H9 (cell line): ENCODE measurements around the gene WDR31. TPM values are rescaled to one million over a fixed set of nuclear protein-coding genes. Genes with fewer than 3 reads are reported as not detected.

Experiments
- DNase-seq: peaks from one replicate; pipeline ENCODE4 v3.0.0-alpha.2; 2017
- H2AFZ ChIP-seq: one replicate; pipeline ENCODE4 v1.6.1; 2013; ENCODE audit warnings: mild to moderate bottlenecking, low read length, control low read depth, moderate library complexity
- H2AK5ac ChIP-seq: 2 replicates; pipeline ENCODE4 v1.6.1; 2013; ENCODE audit warnings: low read length, control low read depth, mixed read lengths; ENCODE audit not compliant: insufficient read length
- H2BK120ac ChIP-seq: one replicate; pipeline ENCODE4 v1.6.1; 2013; ENCODE audit warnings: low read depth, mild to moderate bottlenecking, low read length, control low read depth, inconsistent platforms; ENCODE audit not compliant: poor library complexity, severe bottlenecking
- H2BK12ac ChIP-seq: 2 replicates; pipeline ENCODE4 v1.6.1; 2013; ENCODE audit warnings: low read length, control low read depth, mixed read lengths, low read depth; ENCODE audit not compliant: insufficient read length
- H2BK15ac ChIP-seq: 2 replicates; pipeline ENCODE4 v1.6.1; 2013; ENCODE audit warnings: low read depth, low read length, control low read depth
- H2BK20ac ChIP-seq: one replicate; pipeline ENCODE4 v1.6.1; 2013; ENCODE audit warnings: low read depth, mild to moderate bottlenecking, low read length, control low read depth, inconsistent platforms; ENCODE audit not compliant: poor library complexity, severe bottlenecking
- H2BK5ac ChIP-seq: 2 replicates; pipeline ENCODE4 v1.6.1; 2013; ENCODE audit warnings: low read length, control low read depth, mixed read lengths; ENCODE audit not compliant: insufficient read length
- H3K14ac ChIP-seq: 2 replicates; pipeline ENCODE4 v1.6.1; 2013; ENCODE audit warnings: low read length, control low read depth; ENCODE audit not compliant: insufficient read depth
- H3K18ac ChIP-seq: 2 replicates; pipeline ENCODE4 v1.6.1; 2013; ENCODE audit warnings: low read depth, mild to moderate bottlenecking, mixed read lengths, low read length, control low read depth; ENCODE audit not compliant: insufficient read length
- H3K23ac ChIP-seq: 2 replicates; pipeline ENCODE4 v1.6.1; 2013; ENCODE audit warnings: low read length, control low read depth, mixed read lengths, low read depth; ENCODE audit not compliant: insufficient read length
- H3K23me2 ChIP-seq: 2 replicates; pipeline ENCODE4 v1.6.1; 2013; ENCODE audit warnings: low read depth, mild to moderate bottlenecking, mixed read lengths, low read length, control low read depth; ENCODE audit not compliant: insufficient read length, poor library complexity, severe bottlenecking
- H3K27ac ChIP-seq: 2 replicates; pipeline ENCODE4 v1.5.1; 2013; ENCODE audit warnings: low read length, control low read depth, mixed read lengths, low read depth; ENCODE audit not compliant: insufficient read length
- H3K27me3 ChIP-seq: 2 replicates; pipeline ENCODE4 v1.6.1; 2013; ENCODE audit warnings: low read length, control low read depth, inconsistent platforms; ENCODE audit not compliant: insufficient read depth
- H3K4ac ChIP-seq: 2 replicates; pipeline ENCODE4 v1.6.1; 2013; ENCODE audit warnings: low read depth, mild to moderate bottlenecking, control low read depth, inconsistent platforms, low read length, moderate library complexity
- H3K4me1 ChIP-seq: 2 replicates; pipeline ENCODE4 v1.6.1; 2013; ENCODE audit warnings: low read length, control low read depth, inconsistent platforms; ENCODE audit not compliant: insufficient read depth
- H3K4me2 ChIP-seq: 2 replicates; pipeline ENCODE4 v1.6.1; 2013; ENCODE audit warnings: low read length, control low read depth, mixed read lengths; ENCODE audit not compliant: insufficient read length, insufficient read depth
- H3K56ac ChIP-seq: 2 replicates; pipeline ENCODE4 v1.6.1; 2013; ENCODE audit warnings: low read depth, mild to moderate bottlenecking, mixed read lengths, low read length, control low read depth; ENCODE audit not compliant: insufficient read length
- H3K79me1 ChIP-seq: 2 replicates; pipeline ENCODE4 v1.6.1; 2013; ENCODE audit warnings: low read depth, mild to moderate bottlenecking, moderate library complexity, low read length, control low read depth, inconsistent platforms; ENCODE audit not compliant: insufficient read depth, poor library complexity, severe bottlenecking
- H3K79me2 ChIP-seq: 2 replicates; pipeline ENCODE4 v1.6.1; 2013; ENCODE audit warnings: low read length, control low read depth, inconsistent platforms; ENCODE audit not compliant: insufficient read depth
- H3K9ac ChIP-seq: 2 replicates; pipeline ENCODE4 v1.6.1; 2013; ENCODE audit warnings: low read length, control low read depth, mixed read lengths; ENCODE audit not compliant: insufficient read length; ENCODE audit errors: extremely low read depth
- H3K9me3 ChIP-seq: one replicate; pipeline ENCODE4 v1.6.1; 2013; ENCODE audit warnings: low read depth, low read length, inconsistent platforms; ENCODE audit not compliant: control insufficient read depth
- H3T11ph ChIP-seq: one replicate; pipeline ENCODE4 v1.6.1; 2013; ENCODE audit warnings: mild to moderate bottlenecking, low read length, control low read depth, inconsistent platforms
- H4K20me1 ChIP-seq: one replicate; pipeline ENCODE4 v1.6.1; 2013; ENCODE audit not compliant: control insufficient read depth, insufficient read length, insufficient read depth
- H4K5ac ChIP-seq: 2 replicates; pipeline ENCODE4 v1.6.1; 2013; ENCODE audit warnings: low read depth, mild to moderate bottlenecking, mixed read lengths, low read length, control low read depth; ENCODE audit not compliant: insufficient read length
- H4K8ac ChIP-seq: replicated peaks from 2 replicates; pipeline ENCODE4 v1.6.1; 2013; ENCODE audit warnings: low read length, control low read depth, mixed read lengths, low read depth; ENCODE audit not compliant: insufficient read length
- H4K91ac ChIP-seq: 2 replicates; pipeline ENCODE4 v1.6.1; 2013; ENCODE audit warnings: low read depth, mild to moderate bottlenecking, moderate library complexity, mixed read lengths, low read length, control low read depth; ENCODE audit not compliant: insufficient read length
- H3K27ac Mint-ChIP-seq, 3 experiments: 2 replicates in 2 of 3; 3 replicates in 1 of 3; pipeline ENCODE4 v1.8.0; 2020 to 2021; ENCODE audit warnings: mixed read lengths in 3 of 3, mild to moderate bottlenecking in 1 of 3, moderate library complexity in 1 of 3
- H3K27me3 Mint-ChIP-seq: 2 replicates; pipeline ENCODE4 v1.8.0; 2021; ENCODE audit warnings: low read depth, mild to moderate bottlenecking, moderate library complexity, mixed read lengths
- H3K36me3 Mint-ChIP-seq, 3 experiments: 2 replicates in 2 of 3; 3 replicates in 1 of 3; pipeline ENCODE4 v1.8.0; 2020 to 2021; ENCODE audit warnings: low read depth in 3 of 3, mixed read lengths in 3 of 3; ENCODE audit not compliant: insufficient read depth in 1 of 3
- H3K4me1 Mint-ChIP-seq, 2 experiments: 2 replicates each; pipeline ENCODE4 v1.8.0; 2020; ENCODE audit warnings: mixed read lengths in 2 of 2
- H3K4me3 Mint-ChIP-seq, 2 experiments: 2 replicates in 1 of 2; 3 replicates in 1 of 2; pipeline ENCODE4 v1.8.0; 2020 to 2021; ENCODE audit warnings: mild to moderate bottlenecking in 2 of 2, mixed read lengths in 2 of 2, moderate library complexity in 1 of 2
- H3K9me3 Mint-ChIP-seq, 2 experiments: 2 replicates in 1 of 2; 3 replicates in 1 of 2; pipeline ENCODE4 v1.8.0; 2020; ENCODE audit warnings: mild to moderate bottlenecking in 2 of 2, mixed read lengths in 2 of 2, moderate library complexity in 1 of 2
- WGBS: extraction: QIAGEN DNeasy Blood & Tissue Kit; methylation state at CpG from one replicate; pipeline ENCODE4 v1.1.7; 2013; ENCODE audit warnings: missing lambda C conversion rate, low lambda C conversion rate, mixed read lengths; ENCODE audit not compliant: insufficient read length; ENCODE audit errors: extremely low coverage; 5-methylcytosine and 5-hydroxymethylcytosine counted together
- total RNA-seq: library from RNA; stranded (reverse); gene quantifications from 2 replicates; pipeline ENCODE4 v1.2.1, GENCODE V29; 2021
- TF ChIP-seq, protein P1 (sequence below): fragments of 200-600 bp; sonication (generic); conservative IDR thresholded peaks from 3 replicates; pipeline ENCODE4 v1.8.0; 2021; ENCODE audit warnings: antibody characterized with exemption, mild to moderate bottlenecking

The WDR31 gene
- total RNA-seq, 1 experiment from 2014 or later = 0.72 TPM

- H3K79me1 ChIP-seq = no peaks in the 10 kb centered on the region
- H3K9ac ChIP-seq = no peak overlapping the region
- no peak overlapping the region for H3T11ph ChIP-seq
- H4K8ac ChIP-seq = no peak overlapping the region
- Mint-ChIP-seq H3K36me3 (peaks cover 5 to 45% (median 23%) of the 10 kb centered on the region in 3 experiments; a peak in 5 of 7 replicates), H3K9me3 (no peaks in the 10 kb centered on the region), H3K27me3 (no peaks in the 10 kb centered on the region), H3K4me1 (no peaks in the 10 kb centered on the region), H3K4me3 (no peak overlapping the region), H3K27ac (no peak overlapping the region)
- H4K20me1 ChIP-seq = no peaks in the 10 kb centered on the region
- no peak overlapping the region for H3K4me2 ChIP-seq
- no peak overlapping the region for H2BK120ac ChIP-seq
- no peak overlapping the region for H2BK12ac ChIP-seq
- no peak overlapping the region for H4K5ac ChIP-seq
- no peak for DNase-seq
- no peaks in the 10 kb centered on the region for H3K4me1 ChIP-seq
- H3K56ac ChIP-seq = no peak overlapping the region
- H3K14ac ChIP-seq = no peak overlapping the region
- H2BK5ac ChIP-seq = no peak overlapping the region
- WGBS = no CpG with 5 or more reads among the region's 3 CpGs
- H3K18ac ChIP-seq = no peak overlapping the region
- H3K23ac ChIP-seq = no peak overlapping the region
- no peak overlapping the region for H2BK20ac ChIP-seq
- H3K9me3 ChIP-seq = no peaks in the 10 kb centered on the region
- H3K23me2 ChIP-seq = no peaks in the 10 kb centered on the region
- H2AK5ac ChIP-seq = no peak overlapping the region
- H2AFZ ChIP-seq = no peak overlapping the region
- H2BK15ac ChIP-seq = no peak overlapping the region
- TF ChIP-seq, protein P1, sequence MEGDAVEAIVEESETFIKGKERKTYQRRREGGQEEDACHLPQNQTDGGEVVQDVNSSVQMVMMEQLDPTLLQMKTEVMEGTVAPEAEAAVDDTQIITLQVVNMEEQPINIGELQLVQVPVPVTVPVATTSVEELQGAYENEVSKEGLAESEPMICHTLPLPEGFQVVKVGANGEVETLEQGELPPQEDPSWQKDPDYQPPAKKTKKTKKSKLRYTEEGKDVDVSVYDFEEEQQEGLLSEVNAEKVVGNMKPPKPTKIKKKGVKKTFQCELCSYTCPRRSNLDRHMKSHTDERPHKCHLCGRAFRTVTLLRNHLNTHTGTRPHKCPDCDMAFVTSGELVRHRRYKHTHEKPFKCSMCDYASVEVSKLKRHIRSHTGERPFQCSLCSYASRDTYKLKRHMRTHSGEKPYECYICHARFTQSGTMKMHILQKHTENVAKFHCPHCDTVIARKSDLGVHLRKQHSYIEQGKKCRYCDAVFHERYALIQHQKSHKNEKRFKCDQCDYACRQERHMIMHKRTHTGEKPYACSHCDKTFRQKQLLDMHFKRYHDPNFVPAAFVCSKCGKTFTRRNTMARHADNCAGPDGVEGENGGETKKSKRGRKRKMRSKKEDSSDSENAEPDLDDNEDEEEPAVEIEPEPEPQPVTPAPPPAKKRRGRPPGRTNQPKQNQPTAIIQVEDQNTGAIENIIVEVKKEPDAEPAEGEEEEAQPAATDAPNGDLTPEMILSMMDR = no peak
- no peak overlapping the region for H3K27ac ChIP-seq
- no peak overlapping the region for H4K91ac ChIP-seq
- H3K79me2 ChIP-seq = no peaks in the 10 kb centered on the region
- H3K4ac ChIP-seq = no peak overlapping the region
- H3K27me3 ChIP-seq = no peaks in the 10 kb centered on the region
These were observed 73.9 kb downstream of the WDR31 start for GRCh38 chr9:113266174-113266573.

Other genes with a start within 250 kb of the WDR31 start
- gene SLC31A2, start 189.3 kb downstream of the WDR31 start, total RNA-seq = 1.0 and 1.3 TPM in 2 replicates
- gene FKBP15, start 119.0 kb downstream of the WDR31 start, total RNA-seq = 18.5 and 19.3 TPM in 2 replicates
- 34.4 and 34.8 TPM in 2 replicates for gene SLC31A1, start 118.7 kb downstream of the WDR31 start, total RNA-seq
- gene CDC26, start 64.7 kb downstream of the WDR31 start, total RNA-seq = 37.8 and 38.6 TPM in 2 replicates
- 48.5 and 49.8 TPM in 2 replicates for gene PRPF4, start 64.6 kb downstream of the WDR31 start, total RNA-seq
- 0.33 TPM in 1 of 2 replicates, not detected in the other for gene RNF183, start 36.9 kb downstream of the WDR31 start, total RNA-seq
- 4.5 and 5.1 TPM in 2 replicates for gene BSPRY, start 9.3 kb upstream of the WDR31 start, total RNA-seq
- gene HDHD3, start 36.7 kb upstream of the WDR31 start, total RNA-seq = 10.8 and 10.9 TPM in 2 replicates
- 11.5 and 13.2 TPM in 2 replicates for gene ALAD, start 61.0 kb upstream of the WDR31 start, total RNA-seq
- 82.4 and 85.9 TPM in 2 replicates for gene POLE3, start 70.4 kb upstream of the WDR31 start, total RNA-seq
- gene C9orf43, start 70.5 kb upstream of the WDR31 start, total RNA-seq = 0.24 and 0.57 TPM in 2 replicates
- gene RGS3, start 123.5 kb upstream of the WDR31 start, total RNA-seq = 12.1 and 13.9 TPM in 2 replicates